CD4-positive, alpha-beta T cell treated with Interleukin-12 subunit alpha and Interleukin-12 subunit beta, for 1 hour (primary cell): ENCODE data around the gene INTS3.
A peak's percentile ranks its signal among the peaks of the same experiment; 100 is the strongest.
"Not testable (repeated sequence)": the region's sequence is repeated elsewhere in the genome, so short reads cannot be mapped to it uniquely, and the experiment has no call there.

Experiments used
- DNase-seq: peaks from one replicate; pipeline ENCODE4 v3.0.0-alpha.2; 2020

The INTS3 gene

GRCh38 chr1:153779781-153780541 is 52.1 kb downstream of the INTS3 start:
- no peak for DNase-seq

- DNase-seq: no peak
These were observed 52.7 kb downstream of the INTS3 start for GRCh38 chr1:153780551-153780950.

- not testable (repeated sequence) for DNase-seq
These were observed 54.8 kb downstream of the INTS3 start for GRCh38 chr1:153782648-153783047.

GRCh38 chr1:153783233-153784190 is 55.7 kb downstream of the INTS3 start:
- DNase-seq: peak; percentile 92

GRCh38 chr1:153786038-153786790 is 58.4 kb downstream of the INTS3 start:
- DNase-seq: no peak

GRCh38 chr1:153789478-153790034 is 61.7 kb downstream of the INTS3 start:
- DNase-seq: no peak

- DNase-seq: no peak
These were observed 62.6 kb downstream of the INTS3 start for GRCh38 chr1:153790313-153790965.

- peak; percentile 32 for DNase-seq
These were observed 63.3 kb downstream of the INTS3 start for GRCh38 chr1:153790966-153791647.

- no peak for DNase-seq
These were observed 63.9 kb downstream of the INTS3 start for GRCh38 chr1:153791648-153792253.

- no peak for DNase-seq
These were observed 64.8 kb downstream of the INTS3 start for GRCh38 chr1:153792631-153793041.

GRCh38 chr1:153793261-153793972 is 65.6 kb downstream of the INTS3 start:
- no peak for DNase-seq

GRCh38 chr1:153793973-153794615 is 66.2 kb downstream of the INTS3 start:
- no peak for DNase-seq

- no peak for DNase-seq
These were observed 66.9 kb downstream of the INTS3 start for GRCh38 chr1:153794624-153795329.

- no peak for DNase-seq
These were observed 67.5 kb downstream of the INTS3 start for GRCh38 chr1:153795330-153795837.

- peak; percentile 20 for DNase-seq
These were observed 68.3 kb downstream of the INTS3 start for GRCh38 chr1:153795934-153796785.

- DNase-seq: peak; percentile 86
These were observed 69.2 kb downstream of the INTS3 start for GRCh38 chr1:153796786-153797659.

GRCh38 chr1:153798468-153798780 is 70.6 kb downstream of the INTS3 start:
- no peak for DNase-seq
